IMR-90 (cell line): ENCODE data around the gene NETO2. TPM values are rescaled to one million over a fixed set of nuclear protein-coding genes. Genes with fewer than 3 reads are reported as not detected.

ENCODE experiments used
- ATAC-seq: fragments of 200-7000 bp; cut with Tn5 transposase; 2 replicates; pipeline ENCODE4 v1.9.1; 2020; ENCODE audit warnings: low read depth, mild to moderate bottlenecking, moderate library complexity
- BruUV-seq: library from RNA; stranded (reverse); fragments of 400-500 nt; replicated peaks from 2 replicates; lab custom pipeline; 2021; lab: Mats Ljungman, UMichigan
- CTCF ChIA-PET: fragments of 300-600 bp; formaldehyde crosslinking; extraction: SDS; loops from one replicate; lab custom pipeline; 2021; ENCODE audit warnings: antibody characterized with exemption; lab: Yijun Ruan, JAX
- POLR2A ChIA-PET: fragments of 300-600 bp; sonication (Branson Sonifier 250); formaldehyde crosslinking; loops from one replicate; lab custom pipeline; 2022; ENCODE audit warnings: antibody characterized with exemption; ENCODE audit not compliant: unreplicated experiment; lab: Charles Lee
- DNase-seq: peaks from one replicate; pipeline ENCODE4 v3.0.0; 2013
- H2AFZ ChIP-seq: replicated peaks from 2 replicates; pipeline ENCODE3; 2013; ENCODE audit warnings: low read length, mild to moderate bottlenecking; ENCODE audit not compliant: poor library complexity
- H2AK5ac ChIP-seq: 2 replicates; pipeline ENCODE4 v1.6.1; 2013; ENCODE audit warnings: low read depth, low read length, inconsistent platforms
- H2AK9ac ChIP-seq: replicated peaks from 2 replicates; pipeline ENCODE3; 2013; ENCODE audit warnings: mild to moderate bottlenecking, low read depth, low read length, moderate library complexity; ENCODE audit not compliant: poor library complexity
- H2BK120ac ChIP-seq: 2 replicates; pipeline ENCODE4 v1.6.1; 2013; ENCODE audit warnings: low read depth, low read length, inconsistent platforms
- H2BK15ac ChIP-seq: 3 replicates; pipeline ENCODE4 v1.6.1; 2013; ENCODE audit warnings: low read depth, low read length, inconsistent platforms
- H2BK20ac ChIP-seq: 2 replicates; pipeline ENCODE4 v1.6.1; 2013; ENCODE audit warnings: low read depth, mild to moderate bottlenecking, inconsistent platforms, low read length, moderate library complexity
- H2BK5ac ChIP-seq: 2 replicates; pipeline ENCODE4 v1.6.1; 2013; ENCODE audit warnings: mild to moderate bottlenecking, low read depth, low read length, inconsistent platforms; ENCODE audit not compliant: poor library complexity, severe bottlenecking
- H3K14ac ChIP-seq: replicated peaks from 2 replicates; pipeline ENCODE4 v1.6.1; 2013; ENCODE audit warnings: low read depth, low read length, inconsistent platforms
- H3K18ac ChIP-seq: 2 replicates; pipeline ENCODE4 v1.6.1; 2013; ENCODE audit warnings: low read depth, low read length, control low read depth
- H3K23ac ChIP-seq: 2 replicates; pipeline ENCODE4 v1.6.1; 2013; ENCODE audit warnings: low read depth, low read length, inconsistent platforms
- H3K27ac ChIP-seq: 2 replicates; pipeline ENCODE4 v1.5.1; 2013; ENCODE audit warnings: mild to moderate bottlenecking, control low read depth, low read length; ENCODE audit not compliant: insufficient read depth
- H3K27me3 ChIP-seq: 2 replicates; pipeline ENCODE4 v1.6.1; 2013; ENCODE audit warnings: low read length; ENCODE audit not compliant: control insufficient read depth, insufficient read depth
- H3K36me3 ChIP-seq: 2 replicates; pipeline ENCODE4 v1.6.1; 2013; ENCODE audit warnings: low read length, mixed read lengths; ENCODE audit not compliant: control insufficient read depth, insufficient read depth
- H3K4ac ChIP-seq: 2 replicates; pipeline ENCODE4 v1.6.1; 2013; ENCODE audit warnings: low read depth, low read length, inconsistent platforms
- H3K4me1 ChIP-seq: 2 replicates; pipeline ENCODE4 v1.6.1; 2013; ENCODE audit warnings: low read length, mixed read lengths; ENCODE audit not compliant: control insufficient read depth, insufficient read depth
- H3K4me2 ChIP-seq: 2 replicates; pipeline ENCODE4 v1.6.1; 2013; ENCODE audit warnings: low read depth, mild to moderate bottlenecking, control low read depth, low read length, moderate library complexity
- H3K4me3 ChIP-seq: 2 replicates; pipeline ENCODE4 v1.5.1; 2013; ENCODE audit warnings: low read depth, mild to moderate bottlenecking, control low read depth, low read length, moderate library complexity; ENCODE audit not compliant: insufficient read depth
- H3K56ac ChIP-seq: 2 replicates; pipeline ENCODE4 v1.6.1; 2013; ENCODE audit warnings: low read length, inconsistent platforms; ENCODE audit not compliant: insufficient read depth; ENCODE audit errors: extremely low read depth
- H3K79me1 ChIP-seq, 2 experiments: 2 replicates each; pipeline ENCODE4 v1.6.1; 2013; ENCODE audit warnings: low read length in 2 of 2, inconsistent platforms in 1 of 2, low read depth in 1 of 2
- H3K9ac ChIP-seq: 2 replicates; pipeline ENCODE4 v1.6.1; 2013; ENCODE audit warnings: low read depth, low read length, control low read depth
- H3K9me1 ChIP-seq: 2 replicates; pipeline ENCODE4 v1.6.1; 2013; ENCODE audit warnings: low read length, inconsistent platforms; ENCODE audit not compliant: insufficient read depth
- H3K9me3 ChIP-seq: 2 replicates; pipeline ENCODE4 v1.6.1; 2013; ENCODE audit warnings: low read length; ENCODE audit not compliant: control insufficient read depth, insufficient read depth
- H4K20me1 ChIP-seq: 2 replicates; pipeline ENCODE4 v1.6.1; 2013; ENCODE audit warnings: low read length, inconsistent platforms; ENCODE audit not compliant: insufficient read depth
- H4K5ac ChIP-seq: 2 replicates; pipeline ENCODE4 v1.6.1; 2013; ENCODE audit warnings: mild to moderate bottlenecking, low read depth, low read length, control low read depth
- H4K8ac ChIP-seq, 2 experiments: 2 replicates each; pipeline ENCODE4 v1.6.1; 2013; ENCODE audit warnings: low read depth in 2 of 2, low read length in 2 of 2, control low read depth in 1 of 2, inconsistent platforms in 1 of 2
- H4K91ac ChIP-seq: 2 replicates; pipeline ENCODE4 v1.6.1; 2013; ENCODE audit warnings: low read depth, low read length, inconsistent platforms; ENCODE audit not compliant: insufficient read depth
- BHLHE40 ChIP-seq: fragments of 150-350 bp; IDR thresholded peaks from 2 replicates; pipeline ENCODE4 v1.6.1; 2016; ENCODE audit warnings: mild to moderate bottlenecking, low read depth, low read length
- CEBPB ChIP-seq: IDR thresholded peaks from 2 replicates; pipeline ENCODE4 v1.6.1; 2012; ENCODE audit warnings: low read depth, low read length, improper control_type of control experiment
- CHD1 ChIP-seq: IDR thresholded peaks from 2 replicates; pipeline ENCODE4 v1.6.1; 2012; ENCODE audit warnings: low read depth, low read length, improper control_type of control experiment
- CTCF ChIP-seq: conservative IDR thresholded peaks from 2 replicates; pipeline ENCODE4 v1.5.1; 2012; ENCODE audit warnings: mild to moderate bottlenecking, low read depth, low read length, improper control_type of control experiment
- ELK1 ChIP-seq: fragments of 150-350 bp; IDR thresholded peaks from 2 replicates; pipeline ENCODE4 v1.6.1; 2016; ENCODE audit warnings: low read depth, mild to moderate bottlenecking, low read length, moderate library complexity, borderline replicate concordance
- FOS ChIP-seq: fragments of 150-350 bp; IDR thresholded peaks from 2 replicates; pipeline ENCODE4 v1.6.1; 2016; ENCODE audit warnings: low read depth, low read length
- MAFK ChIP-seq: IDR thresholded peaks from 2 replicates; pipeline ENCODE4 v1.6.1; 2012; ENCODE audit warnings: low read depth, low read length, improper control_type of control experiment
- MAZ ChIP-seq: IDR thresholded peaks from 2 replicates; pipeline ENCODE4 v1.6.1; 2012; ENCODE audit warnings: low read depth, mild to moderate bottlenecking, low read length, improper control_type of control experiment, moderate library complexity, borderline replicate concordance
- MXI1 ChIP-seq: IDR thresholded peaks from 2 replicates; pipeline ENCODE4 v1.6.1; 2012; ENCODE audit warnings: low read depth, mild to moderate bottlenecking, low read length, moderate library complexity, borderline replicate concordance
- NFE2L2 ChIP-seq: fragments of 150-350 bp; IDR thresholded peaks from 2 replicates; pipeline ENCODE4 v1.6.1; 2016; ENCODE audit warnings: low read depth, mild to moderate bottlenecking, low read length
- POLR2A ChIP-seq: IDR thresholded peaks from 2 replicates; pipeline ENCODE4 v1.6.1; 2012; ENCODE audit warnings: mild to moderate bottlenecking, low read depth, low read length
- RAD21 ChIP-seq: IDR thresholded peaks from 2 replicates; pipeline ENCODE4 v1.6.1; 2012; ENCODE audit warnings: low read length, improper control_type of control experiment
- RCOR1 ChIP-seq: IDR thresholded peaks from 2 replicates; pipeline ENCODE4 v1.6.1; 2012; ENCODE audit warnings: mild to moderate bottlenecking, low read length, improper control_type of control experiment; ENCODE audit not compliant: insufficient replicate concordance
- RFX5 ChIP-seq: IDR thresholded peaks from 2 replicates; pipeline ENCODE4 v1.8.0; 2012; ENCODE audit warnings: low read depth, mild to moderate bottlenecking, low read length, moderate library complexity
- SMC3 ChIP-seq: fragments of 150-350 bp; IDR thresholded peaks from 2 replicates; pipeline ENCODE4 v1.6.1; 2016; ENCODE audit warnings: low read depth, mild to moderate bottlenecking, antibody characterized with exemption, low read length, moderate library complexity
- USF2 ChIP-seq: fragments of 150-350 bp; IDR thresholded peaks from 2 replicates; pipeline ENCODE4 v1.6.1; 2017; ENCODE audit warnings: mild to moderate bottlenecking, antibody characterized with exemption, low read length, low read depth
- WGBS, 2 experiments: methylation state at CpG; one replicate each; pipeline versions ENCODE4 v1.1.5 to v1.1.7; 2013; ENCODE audit warnings: missing lambda C conversion rate in 2 of 2; ENCODE audit not compliant: insufficient read length in 1 of 2; ENCODE audit errors: extremely low coverage in 2 of 2; 5-methylcytosine and 5-hydroxymethylcytosine counted together
- dilution Hi-C: fragments of 300-500 bp; cut with HindIII; formaldehyde crosslinking; loops from one replicate; pipeline ENCODE4 v1.14.3; 2018; ENCODE audit warnings: low sequenced_read_pairs; ENCODE audit not compliant: unreplicated experiment
- in situ Hi-C: fragments of 300-500 bp; cut with MboI; formaldehyde crosslinking; loops from 3 replicates; pipeline ENCODE4 v1.14.3; 2019; ENCODE audit warnings: low sequenced_read_pairs, inconsistent platforms, mixed read lengths
- intact Hi-C: fragments of 100-400 bp; cut with micrococcal nuclease; formaldehyde crosslinking; loops from 2 replicates; pipeline ENCODE4 v1.10.0; 2022
- polyA plus RNA-seq, 3 experiments: library from polyadenylated mRNA; depleted of rRNA; stranded (reverse); fragments of >200 nt; gene quantifications; 2 replicates each; pipeline ENCODE4 v1.2.3, GENCODE V29; 2012; ENCODE audit warnings: low replicate concordance in 1 of 3
- total RNA-seq: library from RNA; depleted of rRNA; stranded (reverse); fragments of >200 nt; gene quantifications from 2 replicates; pipeline ENCODE4 v1.2.3, GENCODE V29; 2012

Gene NETO2
- total and polyA plus RNA-seq, 2 of the 4 experiments (the other 2 are of a cell fraction) = 38.5 to 39.3 TPM

- H2BK15ac ChIP-seq = no peak overlapping the region
- no peak overlapping the region for H3K23ac ChIP-seq
- H3K9ac ChIP-seq = no peak overlapping the region
- no peaks in the 10 kb centered on the region for H3K36me3 ChIP-seq
- H4K20me1 ChIP-seq = no peaks in the 10 kb centered on the region
- no peak for DNase-seq
- no peak overlapping the region for H2BK120ac ChIP-seq
- no peak overlapping the region for H2AFZ ChIP-seq
- no peak overlapping the region for H3K56ac ChIP-seq
- no peak overlapping the region for H2AK5ac ChIP-seq
- no peak overlapping the region for H3K27ac ChIP-seq
- no peaks in the 10 kb centered on the region for H3K4me1 ChIP-seq
- TF ChIP-seq CEBPB (no peak), MXI1 (no peak), RCOR1 (no peak), NFE2L2 (no peak), MAFK (no peak), CHD1 (no peak), FOS (no peak), RFX5 (no peak), ELK1 (no peak), SMC3 (no peak), USF2 (no peak), MAZ (no peak), POLR2A (no peak), CTCF (no peak), BHLHE40 (no peak), RAD21 (no peak)
- H3K9me3 ChIP-seq = no peaks in the 10 kb centered on the region
- no peaks in the 10 kb centered on the region for H3K79me1 ChIP-seq
- H2BK5ac ChIP-seq = no peak overlapping the region
- intact Hi-C loops = no loop called here
- no peak overlapping the region for H4K8ac ChIP-seq
- H3K9me1 ChIP-seq = 0 out of 2 replicates have a peak, but pooled peaks cover 2% of the 10 kb centered on the region
- BruUV-seq = no TSS peak
- no peak overlapping the region for H3K18ac ChIP-seq
- in situ Hi-C loops = no loop called here
- ATAC-seq = no peak
- CTCF ChIA-PET = interaction anchor here (1.4 kb wide), 1 partner anchor 9 kb away, joined by 7 read pairs; no protein-coding TSS in a partner anchor
- H3K14ac ChIP-seq = no peak overlapping the region
- no peak overlapping the region for H3K4me2 ChIP-seq
- H3K4ac ChIP-seq = no peak overlapping the region
- H2BK20ac ChIP-seq = no peak overlapping the region
- H3K4me3 ChIP-seq = no peak overlapping the region
- H3K27me3 ChIP-seq = peaks cover 3% of the 10 kb centered on the region
- POLR2A ChIA-PET = no interaction called here
- H4K91ac ChIP-seq = no peak overlapping the region
- H4K5ac ChIP-seq = no peak overlapping the region
- no peak overlapping the region for H2AK9ac ChIP-seq
- WGBS, 2 experiments = no CpG with 5 or more reads among the region's 6 CpGs
- dilution Hi-C loops = no loop called here
These were observed 114.9 kb downstream of the NETO2 start for GRCh38 chr16:47028767-47029377.
